ENCODE measurements around the gene LGALS14.
A peak's percentile ranks its signal among the peaks of the same experiment; 100 is the strongest.

LGALS14 gene

DNA sequence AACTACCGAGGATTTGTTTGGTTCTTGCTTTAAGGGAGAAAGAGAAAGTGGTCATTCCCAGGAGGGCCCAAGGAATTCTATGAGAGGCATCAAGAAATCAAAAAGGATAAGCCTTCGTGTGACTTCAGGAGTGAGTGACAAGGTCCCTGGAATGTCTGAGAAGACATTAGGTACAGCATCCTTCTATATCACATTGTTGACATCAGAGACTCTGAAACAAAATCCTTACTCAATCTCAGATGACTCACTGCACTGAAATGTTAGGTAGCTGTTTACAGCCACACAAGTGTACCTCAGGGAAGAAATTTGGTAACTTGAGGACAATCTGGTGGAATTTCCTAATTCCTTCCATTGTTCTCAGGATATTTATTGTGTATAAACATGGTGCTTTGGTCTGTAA, 7.9 kb upstream of the LGALS14 start (continued):
- TF ChIP-seq, protein P1, sequence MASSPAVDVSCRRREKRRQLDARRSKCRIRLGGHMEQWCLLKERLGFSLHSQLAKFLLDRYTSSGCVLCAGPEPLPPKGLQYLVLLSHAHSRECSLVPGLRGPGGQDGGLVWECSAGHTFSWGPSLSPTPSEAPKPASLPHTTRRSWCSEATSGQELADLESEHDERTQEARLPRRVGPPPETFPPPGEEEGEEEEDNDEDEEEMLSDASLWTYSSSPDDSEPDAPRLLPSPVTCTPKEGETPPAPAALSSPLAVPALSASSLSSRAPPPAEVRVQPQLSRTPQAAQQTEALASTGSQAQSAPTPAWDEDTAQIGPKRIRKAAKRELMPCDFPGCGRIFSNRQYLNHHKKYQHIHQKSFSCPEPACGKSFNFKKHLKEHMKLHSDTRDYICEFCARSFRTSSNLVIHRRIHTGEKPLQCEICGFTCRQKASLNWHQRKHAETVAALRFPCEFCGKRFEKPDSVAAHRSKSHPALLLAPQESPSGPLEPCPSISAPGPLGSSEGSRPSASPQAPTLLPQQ (tag by site-specific recombination; IDR thresholded peaks at IDR 0.05) = 0 out of 2 replicates have a peak, but pooled peaks have one; percentile 32
- TF ChIP-seq SP3 (tag by site-specific recombination; IDR thresholded peaks at IDR 0.05) = peak; percentile 22; the same call in 1 of the 2 replicates
- TF ChIP-seq, protein P2, sequence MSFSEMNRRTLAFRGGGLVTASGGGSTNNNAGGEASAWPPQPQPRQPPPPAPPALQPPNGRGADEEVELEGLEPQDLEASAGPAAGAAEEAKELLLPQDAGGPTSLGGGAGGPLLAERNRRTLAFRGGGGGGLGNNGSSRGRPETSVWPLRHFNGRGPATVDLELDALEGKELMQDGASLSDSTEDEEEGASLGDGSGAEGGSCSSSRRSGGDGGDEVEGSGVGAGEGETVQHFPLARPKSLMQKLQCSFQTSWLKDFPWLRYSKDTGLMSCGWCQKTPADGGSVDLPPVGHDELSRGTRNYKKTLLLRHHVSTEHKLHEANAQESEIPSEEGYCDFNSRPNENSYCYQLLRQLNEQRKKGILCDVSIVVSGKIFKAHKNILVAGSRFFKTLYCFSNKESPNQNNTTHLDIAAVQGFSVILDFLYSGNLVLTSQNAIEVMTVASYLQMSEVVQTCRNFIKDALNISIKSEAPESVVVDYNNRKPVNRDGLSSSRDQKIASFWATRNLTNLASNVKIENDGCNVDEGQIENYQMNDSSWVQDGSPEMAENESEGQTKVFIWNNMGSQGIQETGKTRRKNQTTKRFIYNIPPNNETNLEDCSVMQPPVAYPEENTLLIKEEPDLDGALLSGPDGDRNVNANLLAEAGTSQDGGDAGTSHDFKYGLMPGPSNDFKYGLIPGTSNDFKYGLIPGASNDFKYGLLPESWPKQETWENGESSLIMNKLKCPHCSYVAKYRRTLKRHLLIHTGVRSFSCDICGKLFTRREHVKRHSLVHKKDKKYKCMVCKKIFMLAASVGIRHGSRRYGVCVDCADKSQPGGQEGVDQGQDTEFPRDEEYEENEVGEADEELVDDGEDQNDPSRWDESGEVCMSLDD (tag by site-specific recombination; IDR thresholded peaks at IDR 0.05) = no peak
- TF ChIP-seq, protein P3, sequence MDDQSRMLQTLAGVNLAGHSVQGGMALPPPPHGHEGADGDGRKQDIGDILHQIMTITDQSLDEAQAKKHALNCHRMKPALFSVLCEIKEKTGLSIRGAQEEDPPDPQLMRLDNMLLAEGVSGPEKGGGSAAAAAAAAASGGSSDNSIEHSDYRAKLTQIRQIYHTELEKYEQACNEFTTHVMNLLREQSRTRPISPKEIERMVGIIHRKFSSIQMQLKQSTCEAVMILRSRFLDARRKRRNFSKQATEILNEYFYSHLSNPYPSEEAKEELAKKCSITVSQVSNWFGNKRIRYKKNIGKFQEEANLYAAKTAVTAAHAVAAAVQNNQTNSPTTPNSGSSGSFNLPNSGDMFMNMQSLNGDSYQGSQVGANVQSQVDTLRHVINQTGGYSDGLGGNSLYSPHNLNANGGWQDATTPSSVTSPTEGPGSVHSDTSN (CRISPR knock-in tag; IDR thresholded peaks at IDR 0.05) = no peak
- TF ChIP-seq ZNF174 (tag by site-specific recombination; IDR thresholded peaks at IDR 0.05) = no peak
- 0 out of 2 replicates have a peak, but pooled peaks have one; percentile 4 for TF ChIP-seq ZNF114 (tag by site-specific recombination; IDR thresholded peaks at IDR 0.05)
- no peak for TF ChIP-seq ZBTB8A (tag by site-specific recombination; IDR thresholded peaks at IDR 0.05)
- no peak for TF ChIP-seq SETDB1 (IDR thresholded peaks at IDR 0.05; ENCODE audit: insufficient read length, low read length)
- no peak for TF ChIP-seq ZSCAN23 (tag by site-specific recombination; IDR thresholded peaks at IDR 0.05)
- TF ChIP-seq, protein P4, sequence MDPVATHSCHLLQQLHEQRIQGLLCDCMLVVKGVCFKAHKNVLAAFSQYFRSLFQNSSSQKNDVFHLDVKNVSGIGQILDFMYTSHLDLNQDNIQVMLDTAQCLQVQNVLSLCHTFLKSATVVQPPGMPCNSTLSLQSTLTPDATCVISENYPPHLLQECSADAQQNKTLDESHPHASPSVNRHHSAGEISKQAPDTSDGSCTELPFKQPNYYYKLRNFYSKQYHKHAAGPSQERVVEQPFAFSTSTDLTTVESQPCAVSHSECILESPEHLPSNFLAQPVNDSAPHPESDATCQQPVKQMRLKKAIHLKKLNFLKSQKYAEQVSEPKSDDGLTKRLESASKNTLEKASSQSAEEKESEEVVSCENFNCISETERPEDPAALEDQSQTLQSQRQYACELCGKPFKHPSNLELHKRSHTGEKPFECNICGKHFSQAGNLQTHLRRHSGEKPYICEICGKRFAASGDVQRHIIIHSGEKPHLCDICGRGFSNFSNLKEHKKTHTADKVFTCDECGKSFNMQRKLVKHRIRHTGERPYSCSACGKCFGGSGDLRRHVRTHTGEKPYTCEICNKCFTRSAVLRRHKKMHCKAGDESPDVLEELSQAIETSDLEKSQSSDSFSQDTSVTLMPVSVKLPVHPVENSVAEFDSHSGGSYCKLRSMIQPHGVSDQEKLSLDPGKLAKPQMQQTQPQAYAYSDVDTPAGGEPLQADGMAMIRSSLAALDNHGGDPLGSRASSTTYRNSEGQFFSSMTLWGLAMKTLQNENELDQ (tag by site-specific recombination; IDR thresholded peaks at IDR 0.05; ENCODE audit: low read depth) = no peak
- TF ChIP-seq GLI4 (tag by site-specific recombination; IDR thresholded peaks at IDR 0.05) = no peak
- TF ChIP-seq, protein P5, sequence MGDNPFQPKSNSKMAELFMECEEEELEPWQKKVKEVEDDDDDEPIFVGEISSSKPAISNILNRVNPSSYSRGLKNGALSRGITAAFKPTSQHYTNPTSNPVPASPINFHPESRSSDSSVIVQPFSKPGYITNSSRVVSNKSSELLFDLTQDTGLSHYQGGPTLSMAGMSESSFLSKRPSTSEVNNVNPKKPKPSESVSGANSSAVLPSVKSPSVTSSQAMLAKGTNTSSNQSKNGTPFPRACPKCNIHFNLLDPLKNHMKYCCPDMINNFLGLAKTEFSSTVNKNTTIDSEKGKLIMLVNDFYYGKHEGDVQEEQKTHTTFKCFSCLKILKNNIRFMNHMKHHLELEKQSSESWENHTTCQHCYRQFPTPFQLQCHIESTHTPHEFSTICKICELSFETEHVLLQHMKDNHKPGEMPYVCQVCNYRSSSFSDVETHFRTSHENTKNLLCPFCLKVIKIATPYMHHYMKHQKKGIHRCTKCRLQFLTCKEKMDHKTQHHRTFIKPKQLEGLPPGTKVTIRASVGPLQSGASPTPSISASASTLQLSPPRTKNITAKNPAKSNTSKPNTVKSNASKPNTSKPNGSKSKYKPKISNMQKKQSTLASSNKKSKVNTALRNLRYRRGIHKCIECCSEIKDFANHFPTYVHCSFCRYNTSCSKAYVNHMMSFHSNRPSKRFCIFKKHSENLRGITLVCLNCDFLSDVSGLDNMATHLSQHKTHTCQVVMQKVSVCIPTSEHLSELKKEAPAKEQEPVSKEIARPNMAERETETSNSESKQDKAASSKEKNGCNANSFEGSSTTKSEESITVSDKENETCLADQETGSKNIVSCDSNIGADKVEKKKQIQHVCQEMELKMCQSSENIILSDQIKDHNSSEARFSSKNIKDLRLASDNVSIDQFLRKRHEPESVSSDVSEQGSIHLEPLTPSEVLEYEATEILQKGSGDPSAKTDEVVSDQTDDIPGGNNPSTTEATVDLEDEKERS (tag by site-specific recombination; IDR thresholded peaks at IDR 0.05) = peak; percentile 57; the same call in 1 of the 2 replicates
- no peak for TF ChIP-seq HOXC10 (CRISPR knock-in tag; IDR thresholded peaks at IDR 0.05)
- no peak for TF ChIP-seq ZNF777 (tag by site-specific recombination; IDR thresholded peaks at IDR 0.05; ENCODE audit: borderline replicate concordance)
- TF ChIP-seq PRDM1 (tag by site-specific recombination; IDR thresholded peaks at IDR 0.05) = peak; percentile 49; the same call in 1 of the 2 replicates
- TF ChIP-seq, protein P6, sequence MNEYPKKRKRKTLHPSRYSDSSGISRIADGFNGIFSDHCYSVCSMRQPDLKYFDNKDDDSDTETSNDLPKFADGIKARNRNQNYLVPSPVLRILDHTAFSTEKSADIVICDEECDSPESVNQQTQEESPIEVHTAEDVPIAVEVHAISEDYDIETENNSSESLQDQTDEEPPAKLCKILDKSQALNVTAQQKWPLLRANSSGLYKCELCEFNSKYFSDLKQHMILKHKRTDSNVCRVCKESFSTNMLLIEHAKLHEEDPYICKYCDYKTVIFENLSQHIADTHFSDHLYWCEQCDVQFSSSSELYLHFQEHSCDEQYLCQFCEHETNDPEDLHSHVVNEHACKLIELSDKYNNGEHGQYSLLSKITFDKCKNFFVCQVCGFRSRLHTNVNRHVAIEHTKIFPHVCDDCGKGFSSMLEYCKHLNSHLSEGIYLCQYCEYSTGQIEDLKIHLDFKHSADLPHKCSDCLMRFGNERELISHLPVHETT (tag by site-specific recombination; IDR thresholded peaks at IDR 0.05) = no peak
- TF ChIP-seq ZNF2 (tag by site-specific recombination; IDR thresholded peaks at IDR 0.05) = no peak
- TF ChIP-seq GLIS1 (tag by site-specific recombination; IDR thresholded peaks at IDR 0.05) = 0 out of 2 replicates have a peak, but pooled peaks have one; percentile 16
- TF ChIP-seq ZNF623 (tag by site-specific recombination; IDR thresholded peaks at IDR 0.05) = 0 out of 2 replicates have a peak, but pooled peaks have one; percentile 17
- TF ChIP-seq, protein P7, sequence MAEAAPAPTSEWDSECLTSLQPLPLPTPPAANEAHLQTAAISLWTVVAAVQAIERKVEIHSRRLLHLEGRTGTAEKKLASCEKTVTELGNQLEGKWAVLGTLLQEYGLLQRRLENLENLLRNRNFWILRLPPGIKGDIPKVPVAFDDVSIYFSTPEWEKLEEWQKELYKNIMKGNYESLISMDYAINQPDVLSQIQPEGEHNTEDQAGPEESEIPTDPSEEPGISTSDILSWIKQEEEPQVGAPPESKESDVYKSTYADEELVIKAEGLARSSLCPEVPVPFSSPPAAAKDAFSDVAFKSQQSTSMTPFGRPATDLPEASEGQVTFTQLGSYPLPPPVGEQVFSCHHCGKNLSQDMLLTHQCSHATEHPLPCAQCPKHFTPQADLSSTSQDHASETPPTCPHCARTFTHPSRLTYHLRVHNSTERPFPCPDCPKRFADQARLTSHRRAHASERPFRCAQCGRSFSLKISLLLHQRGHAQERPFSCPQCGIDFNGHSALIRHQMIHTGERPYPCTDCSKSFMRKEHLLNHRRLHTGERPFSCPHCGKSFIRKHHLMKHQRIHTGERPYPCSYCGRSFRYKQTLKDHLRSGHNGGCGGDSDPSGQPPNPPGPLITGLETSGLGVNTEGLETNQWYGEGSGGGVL (tag by site-specific recombination; IDR thresholded peaks at IDR 0.05) = no peak
- TF ChIP-seq ZNF132 (tag by site-specific recombination; IDR thresholded peaks at IDR 0.05; ENCODE audit: borderline replicate concordance) = no peak
- 0 out of 2 replicates have a peak, but pooled peaks have one; percentile 30 for TF ChIP-seq ZNF335 (tag by site-specific recombination; conservative IDR thresholded peaks at IDR 0.05)
- no peak for TF ChIP-seq HOXA7 (CRISPR knock-in tag; IDR thresholded peaks at IDR 0.05; ENCODE audit: borderline replicate concordance)
- no peak for TF ChIP-seq ZNF48 (tag by site-specific recombination; IDR thresholded peaks at IDR 0.05)
- TF ChIP-seq ZNF404 (tag by site-specific recombination; IDR thresholded peaks at IDR 0.05) = no peak

Measured in HEK293 (cell line).